Measurements from ENCODE around the gene CETN1.

GRCh38 chr18:615092-615521 lies 34.9 kb downstream of the CETN1 start:
- no peak for TF ChIP-seq POLR2A (IDR thresholded peaks at IDR 0.05)
- no peak for TF ChIP-seq POLR2AphosphoS5 (IDR thresholded peaks at IDR 0.05)
